ENCODE results near the gene HIF3A. TPM values are rescaled to one million over a fixed set of nuclear protein-coding genes. Genes with fewer than 3 reads are reported as not detected.
A peak's percentile ranks its signal among the peaks of the same experiment; 100 is the strongest.

Gene HIF3A
- polyA plus RNA-seq, 2 of the 4 experiments (the other 2 are of a cell fraction), result not detected

DNA sequence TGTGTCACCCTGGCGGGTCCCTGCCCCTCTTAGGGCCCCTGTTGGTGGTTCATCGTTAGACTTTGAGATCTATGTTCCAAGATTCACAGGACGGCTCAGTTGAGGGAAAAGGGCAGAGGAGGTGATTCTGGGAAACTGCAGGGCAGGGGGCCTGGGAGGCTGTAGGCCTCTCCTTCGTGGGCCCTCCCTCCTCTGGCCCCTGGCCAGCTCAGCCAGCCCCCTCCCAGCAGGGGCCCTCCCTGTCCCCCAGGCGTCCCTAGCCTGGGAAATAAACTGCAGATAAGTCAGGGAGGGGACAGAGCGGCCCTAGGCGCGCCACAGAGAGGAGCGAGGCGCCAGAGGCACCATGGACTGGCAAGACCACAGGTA, 6.5 kb downstream of the HIF3A start:
- Histone ChIP-seq H3K27ac (no peak overlapping the region; a peak in 1 of 6 replicates), H3K4me2 (no peak overlapping the region), H3K4me1 (peaks cover 27% of the 10 kb centered on the region), H3K9me3 (peaks cover 27% of the 10 kb centered on the region), H3K4me3 (no peak overlapping the region)
- ATAC-seq (no peak), DNase-seq (ENCODE audit: low read depth in 1 of 2, low spot score in 1 of 2) (no peak), FAIRE-seq (no peak)
- ChIA-PET CTCF (interaction anchor here (0.6 to 1.8 kb wide), 4 partner anchors 20 to 537 kb away, joined by 3 to 9 read pairs (median 4); no protein-coding TSS in a partner anchor), POLR2A (no interaction called here)
- no peak for TF ChIP-seq RARB (CRISPR knock-in tag; IDR thresholded peaks at IDR 0.05)
- no peak for TF ChIP-seq ZC3H11A (IDR thresholded peaks at IDR 0.05)
- no peak for TF ChIP-seq EP300 (IDR thresholded peaks at IDR 0.05)
- no peak for TF ChIP-seq USF2 (IDR thresholded peaks at IDR 0.05)
- TF ChIP-seq, protein P1, sequence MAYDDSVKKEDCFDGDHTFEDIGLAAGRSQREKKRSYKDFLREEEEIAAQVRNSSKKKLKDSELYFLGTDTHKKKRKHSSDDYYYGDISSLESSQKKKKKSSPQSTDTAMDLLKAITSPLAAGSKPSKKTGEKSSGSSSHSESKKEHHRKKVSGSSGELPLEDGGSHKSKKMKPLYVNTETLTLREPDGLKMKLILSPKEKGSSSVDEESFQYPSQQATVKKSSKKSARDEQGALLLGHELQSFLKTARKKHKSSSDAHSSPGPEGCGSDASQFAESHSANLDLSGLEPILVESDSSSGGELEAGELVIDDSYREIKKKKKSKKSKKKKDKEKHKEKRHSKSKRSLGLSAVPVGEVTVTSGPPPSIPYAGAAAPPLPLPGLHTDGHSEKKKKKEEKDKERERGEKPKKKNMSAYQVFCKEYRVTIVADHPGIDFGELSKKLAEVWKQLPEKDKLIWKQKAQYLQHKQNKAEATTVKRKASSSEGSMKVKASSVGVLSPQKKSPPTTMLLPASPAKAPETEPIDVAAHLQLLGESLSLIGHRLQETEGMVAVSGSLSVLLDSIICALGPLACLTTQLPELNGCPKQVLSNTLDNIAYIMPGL (CRISPR knock-in tag; IDR thresholded peaks at IDR 0.05; ENCODE audit: borderline replicate concordance), result no peak
- TF ChIP-seq ZSCAN20 (CRISPR knock-in tag; IDR thresholded peaks at IDR 0.05), result no peak
- no peak for TF ChIP-seq PBX3 (IDR thresholded peaks at IDR 0.05)
- no peak for TF ChIP-seq HES2 (IDR thresholded peaks at IDR 0.05)
- TF ChIP-seq NFE2L2 (conservative IDR thresholded peaks at IDR 0.05; ENCODE audit: low read length), result no peak
- 84% methylated on average over 10 of the region's 10 CpGs for WGBS (ENCODE audit: missing lambda C conversion rate)

DNA sequence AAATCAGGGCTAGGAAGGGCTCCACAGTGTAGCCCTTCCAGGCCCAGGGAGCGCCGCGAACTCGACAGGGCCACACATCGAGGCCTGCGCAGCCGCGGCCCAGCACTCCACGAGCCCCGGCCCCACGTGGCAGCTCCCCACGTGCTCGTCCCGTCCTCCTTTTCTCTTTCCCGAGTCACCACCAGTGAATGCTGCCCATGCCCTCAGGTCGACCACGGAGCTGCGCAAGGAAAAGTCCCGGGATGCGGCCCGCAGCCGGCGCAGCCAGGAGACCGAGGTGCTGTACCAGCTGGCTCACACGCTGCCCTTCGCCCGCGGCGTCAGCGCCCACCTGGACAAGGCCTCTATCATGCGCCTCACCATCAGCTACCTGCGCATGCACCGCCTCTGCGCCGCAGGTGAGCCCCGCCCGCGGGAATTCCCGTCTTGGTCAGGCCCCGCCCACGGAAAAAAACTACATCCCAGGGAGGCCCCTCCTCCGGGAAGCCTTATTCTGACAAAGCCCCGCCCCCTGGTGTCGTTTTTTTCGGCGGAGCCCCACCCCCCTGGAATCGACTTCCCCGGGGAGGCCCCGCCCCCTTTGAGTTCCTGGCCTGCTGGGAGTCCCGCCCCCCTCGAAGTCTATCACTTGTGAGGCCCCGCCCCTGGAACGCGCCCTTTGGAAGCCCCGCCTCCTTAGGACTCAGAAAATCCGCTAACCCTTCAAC, 7.0 kb downstream of the HIF3A start:
- FAIRE-seq (no peak), DNase-seq (ENCODE audit: low read depth in 1 of 2, low spot score in 1 of 2) (peak; percentile 40 to 57)
- POLR2A ChIA-PET, result no interaction called here

DNA sequence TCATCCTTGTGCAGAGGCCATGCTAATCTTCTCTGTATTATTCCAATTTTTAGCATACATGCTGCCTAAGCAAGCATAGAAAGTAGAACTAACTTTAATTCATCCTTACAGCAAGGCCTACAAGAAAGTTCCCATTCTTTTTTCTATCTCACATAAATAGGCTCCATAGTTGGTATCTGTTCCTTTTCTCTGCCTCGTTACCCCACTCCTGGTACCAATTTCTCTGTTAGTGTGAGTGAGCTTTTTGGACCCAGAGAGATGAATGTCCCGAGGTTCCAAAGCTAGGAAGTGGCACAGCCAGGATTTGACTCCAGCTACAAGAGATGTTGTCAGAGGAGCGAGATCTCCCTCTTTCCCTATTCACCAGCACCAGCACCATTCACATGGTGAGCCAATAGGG, 9.7 kb downstream of the HIF3A start:
- POLR2A ChIA-PET, result no interaction called here
- no peak overlapping the region for H3K27ac ChIP-seq
- peaks cover 27% of the 10 kb centered on the region for H3K9me3 ChIP-seq
- no peaks in the 10 kb centered on the region; the same call in 2 of the 3 replicates for H3K4me1 ChIP-seq
- ATAC-seq (no peak), FAIRE-seq (no peak), DNase-seq (ENCODE audit: low read depth in 1 of 2, low spot score in 1 of 2) (no peak)
- WGBS (ENCODE audit: missing lambda C conversion rate), result 56% methylated on average over 3 of the region's 3 CpGs
- CTCF ChIA-PET, result interaction anchor here (0.9 to 2.5 kb wide), 3 partner anchors 11 to 71 kb away, joined by 3 to 9 read pairs (median 3); no protein-coding TSS in a partner anchor
- H3K4me2 ChIP-seq, result no peak overlapping the region
- no peak overlapping the region for H3K4me3 ChIP-seq
- TF ChIP-seq PHF8 (IDR thresholded peaks at IDR 0.05; ENCODE audit: borderline replicate concordance, low read depth) (no peak), CBX2 (IDR thresholded peaks at IDR 0.05; ENCODE audit: borderline replicate concordance, low read depth) (no peak), HOXB5 (CRISPR knock-in tag; IDR thresholded peaks at IDR 0.05) (no peak), MAFK (IDR thresholded peaks at IDR 0.05; ENCODE audit: partially characterized antibody) (no peak), MAZ (IDR thresholded peaks at IDR 0.05; ENCODE audit: borderline replicate concordance, low read depth, low read length) (no peak), HOXA7 (CRISPR knock-in tag; IDR thresholded peaks at IDR 0.05) (no peak), POLR2A (IDR thresholded peaks at IDR 0.05; ENCODE audit: low read length) (no peak), EP300 (IDR thresholded peaks at IDR 0.05) (no peak), RCOR1 (IDR thresholded peaks at IDR 0.05; ENCODE audit: low read depth, low read length) (no peak), RNF2 (IDR thresholded peaks at IDR 0.05; ENCODE audit: borderline replicate concordance, low read depth) (no peak), REST (IDR thresholded peaks at IDR 0.05) (no peak), JUNB (IDR thresholded peaks at IDR 0.05) (no peak)
- TF ChIP-seq, protein P2, sequence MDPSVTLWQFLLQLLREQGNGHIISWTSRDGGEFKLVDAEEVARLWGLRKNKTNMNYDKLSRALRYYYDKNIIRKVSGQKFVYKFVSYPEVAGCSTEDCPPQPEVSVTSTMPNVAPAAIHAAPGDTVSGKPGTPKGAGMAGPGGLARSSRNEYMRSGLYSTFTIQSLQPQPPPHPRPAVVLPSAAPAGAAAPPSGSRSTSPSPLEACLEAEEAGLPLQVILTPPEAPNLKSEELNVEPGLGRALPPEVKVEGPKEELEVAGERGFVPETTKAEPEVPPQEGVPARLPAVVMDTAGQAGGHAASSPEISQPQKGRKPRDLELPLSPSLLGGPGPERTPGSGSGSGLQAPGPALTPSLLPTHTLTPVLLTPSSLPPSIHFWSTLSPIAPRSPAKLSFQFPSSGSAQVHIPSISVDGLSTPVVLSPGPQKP (IDR thresholded peaks at IDR 0.05; ENCODE audit: low read depth, low read length), result no peak
- TF ChIP-seq, protein P3, sequence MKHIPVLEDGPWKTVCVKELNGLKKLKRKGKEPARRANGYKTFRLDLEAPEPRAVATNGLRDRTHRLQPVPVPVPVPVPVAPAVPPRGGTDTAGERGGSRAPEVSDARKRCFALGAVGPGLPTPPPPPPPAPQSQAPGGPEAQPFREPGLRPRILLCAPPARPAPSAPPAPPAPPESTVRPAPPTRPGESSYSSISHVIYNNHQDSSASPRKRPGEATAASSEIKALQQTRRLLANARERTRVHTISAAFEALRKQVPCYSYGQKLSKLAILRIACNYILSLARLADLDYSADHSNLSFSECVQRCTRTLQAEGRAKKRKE (CRISPR knock-in tag; IDR thresholded peaks at IDR 0.05; ENCODE audit: low read depth), result no peak

More for the DNA sequence above, 7.0 kb downstream of the HIF3A start:
- WGBS (ENCODE audit: missing lambda C conversion rate), result 87% methylated on average over 47 of the region's 56 CpGs
- Histone ChIP-seq H3K4me1 (peaks cover 21% of the 10 kb centered on the region), H3K4me3 (no peak overlapping the region), H3K9me3 (peaks cover 27% of the 10 kb centered on the region), H3K27ac (no peak overlapping the region; a peak in 1 of 6 replicates), H3K4me2 (no peak overlapping the region)
- no peak for TF ChIP-seq GATA3 (IDR thresholded peaks at IDR 0.05; ENCODE audit: borderline replicate concordance)
- TF ChIP-seq MYC (IDR thresholded peaks at IDR 0.05; ENCODE audit: borderline replicate concordance, low read length), result no peak
- no peak for TF ChIP-seq NFE2L2 (conservative IDR thresholded peaks at IDR 0.05; ENCODE audit: low read length)
- CTCF ChIA-PET, result interaction anchor here (0.6 to 1.8 kb wide), 3 partner anchors 21 to 536 kb away, joined by 3 to 9 read pairs (median 4); no protein-coding TSS in a partner anchor
- ATAC-seq, result no peak; a peak in 1 of 6 replicates

All from A549 (cell line).